Measurements from ENCODE around the gene NEU1.
A peak's percentile ranks its signal among the peaks of the same experiment; 100 is the strongest.
"Not testable (repeated sequence)": the region's sequence is repeated elsewhere in the genome, so short reads cannot be mapped to it uniquely, and the experiment has no call there.

NEU1 gene

GRCh38 chr6:31822036-31822821 is 40.4 kb downstream of the NEU1 start:
- peak in 55 of 58 donors; percentile 19 to 87 (median 72) for DNase-seq

- DNase-seq: peak in 47 of 58 donors; percentile 15 to 84 (median 61)
These were observed 41.2 kb downstream of the NEU1 start for GRCh38 chr6:31821301-31822035.

GRCh38 chr6:31820399-31820798 is 42.2 kb downstream of the NEU1 start:
- DNase-seq: not testable (repeated sequence)

GRCh38 chr6:31819871-31820299 is 42.7 kb downstream of the NEU1 start:
- DNase-seq: no peak

- peak in 19 of 58 donors; percentile 14 to 71 (median 48) for DNase-seq
These were observed 44.6 kb downstream of the NEU1 start for GRCh38 chr6:31817929-31818511.

GRCh38 chr6:31817133-31817928 is 45.3 kb downstream of the NEU1 start:
- peak in 27 of 58 donors; percentile 6 to 81 (median 38) for DNase-seq

GRCh38 chr6:31815025-31815838 is 47.4 kb downstream of the NEU1 start, which contains the start of the genes HSPA1A and HSPA1L:
Gene HSPA1A, plus strand, starts transcription at chr6:31815543. Its CDS starts 214 bp downstream, at chr6:31815757.
Gene HSPA1L, minus strand, starts transcription at chr6:31815283. Its CDS starts 3,311 bp downstream, at chr6:31811972.
- DNase-seq: peak; percentile 88 to 99 (median 96)

GRCh38 chr6:31814677-31815024 is 48.0 kb downstream of the NEU1 start:
- DNase-seq: peak; percentile 41 to 96 (median 90)

- DNase-seq: no peak
These were observed 49.2 kb downstream of the NEU1 start for GRCh38 chr6:31813465-31813849.

- no peak for DNase-seq
These were observed 51.0 kb downstream of the NEU1 start for GRCh38 chr6:31811645-31812044.

- not testable (repeated sequence) for DNase-seq
These were observed 54.0 kb downstream of the NEU1 start for GRCh38 chr6:31808599-31808998.
